ENCODE data around the gene SPOCK1. TPM values are rescaled to one million over a fixed set of nuclear protein-coding genes. Genes with fewer than 3 reads are reported as not detected.

SPOCK1 gene
- total and polyA plus RNA-seq, 2 experiments from 2014 or later = 268 to 471 TPM

DNA sequence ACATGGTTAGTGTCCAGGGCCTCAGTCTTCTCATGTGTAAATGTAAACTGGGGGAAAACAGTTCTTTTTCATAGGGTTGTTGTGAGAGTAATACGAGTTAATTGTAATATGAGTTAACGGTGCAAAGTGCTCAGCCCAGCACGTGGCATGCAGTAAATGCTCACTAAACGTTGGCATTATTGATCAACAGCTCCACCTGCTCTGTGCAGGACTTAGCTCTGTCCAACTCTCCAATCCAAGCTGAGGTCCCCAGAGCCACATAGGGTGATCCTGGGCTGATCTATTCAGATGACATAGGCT, 28.3 kb downstream of the SPOCK1 start:
- no peaks in the 10 kb centered on the region for H4K20me1 ChIP-seq (ENCODE audit: insufficient read depth)
- H3K4me1 ChIP-seq (ENCODE audit: insufficient read depth) = peaks cover 43% of the 10 kb centered on the region
- H3K79me2 ChIP-seq (ENCODE audit: insufficient read depth) = peaks cover 83% of the 10 kb centered on the region
- no peaks in the 10 kb centered on the region for H3K27me3 ChIP-seq (replicated peaks; ENCODE audit: insufficient read depth)
- H3K36me3 ChIP-seq (ENCODE audit: low read depth) = no peaks in the 10 kb centered on the region
- peak overlapping the region; percentile 60 for H3K27ac ChIP-seq
- H3F3A ChIP-seq (ENCODE audit: insufficient read depth) = peaks cover 47% of the 10 kb centered on the region
- no peak overlapping the region for H2AFZ ChIP-seq
- H3K4me2 ChIP-seq (ENCODE audit: unreplicated experiment) = peak overlapping the region; percentile 48
- no peak overlapping the region; the same call in 1 of the 2 replicates for H3K9ac ChIP-seq
- H3K9me3 ChIP-seq (ENCODE audit: low read depth) = no peaks in the 10 kb centered on the region
- WGBS, 2 experiments (ENCODE audit: low coverage in 1 of 2, low lambda C conversion rate in 2 of 2, missing lambda C conversion rate in 2 of 2) = 1% methylated on average over 4 of the region's 4 CpGs
- 0 out of 2 replicates have a peak overlapping the region, but pooled peaks have one; percentile 10 for H3K4me3 ChIP-seq
- H3K9me2 ChIP-seq (ENCODE audit: insufficient read depth) = no peaks in the 10 kb centered on the region
- no peak for TF ChIP-seq EZH2 (IDR thresholded peaks at IDR 0.05; ENCODE audit: insufficient read depth, poor library complexity, severe bottlenecking)
- TF ChIP-seq EZH2phosphoT487 (IDR thresholded peaks at IDR 0.05; ENCODE audit: insufficient read depth, low read depth) = no peak
- DNase-seq = no peak
- in situ Hi-C loops (cut with MboI) = no loop called here

DNA sequence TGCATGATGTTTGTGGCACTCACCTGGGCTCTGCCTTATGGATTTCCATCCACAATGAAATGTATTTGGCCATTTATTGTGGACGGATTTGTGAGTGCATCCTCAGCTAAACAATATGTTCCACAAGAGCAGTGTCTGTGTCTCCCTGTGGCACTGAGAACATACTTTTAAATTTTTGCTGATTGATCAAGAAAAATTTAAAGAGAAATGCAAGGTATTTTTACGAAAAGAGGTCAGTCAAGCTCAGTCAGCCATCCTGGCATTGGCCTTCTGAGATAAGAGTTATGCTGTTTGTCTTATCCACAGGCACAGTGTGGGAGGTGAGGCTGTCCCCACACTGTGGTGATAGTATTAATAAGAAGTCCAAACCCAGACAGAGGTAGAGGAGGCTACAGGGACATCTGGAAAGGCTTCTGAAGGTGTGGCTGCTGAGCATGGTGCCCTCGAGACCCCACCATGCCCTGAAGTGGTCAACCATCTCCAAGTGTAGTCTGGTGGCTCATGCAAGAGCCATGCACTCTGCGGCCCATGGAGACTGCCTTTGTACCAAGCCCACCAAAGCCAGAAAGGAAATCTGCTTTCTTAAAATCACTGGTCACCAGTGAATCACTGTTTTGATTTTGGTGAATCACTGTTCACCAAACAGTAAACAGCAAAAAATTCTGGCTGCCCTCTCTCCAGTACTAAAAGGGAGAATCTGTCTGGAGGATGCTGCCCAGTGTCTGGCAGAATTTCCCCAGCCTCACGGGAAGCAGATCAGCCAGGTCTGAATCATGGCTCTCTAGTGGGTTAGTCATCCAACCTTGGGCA, 28.8 kb downstream of the SPOCK1 start:
- H3K4me3 ChIP-seq = peak overlapping the region; percentile 30
- no peaks in the 10 kb centered on the region for H4K20me1 ChIP-seq (ENCODE audit: insufficient read depth)
- H2AFZ ChIP-seq = no peak overlapping the region
- no peaks in the 10 kb centered on the region for H3K9me2 ChIP-seq (ENCODE audit: insufficient read depth)
- peak overlapping the region; percentile 83 for H3K27ac ChIP-seq
- H3K79me2 ChIP-seq (ENCODE audit: insufficient read depth) = peaks cover 83% of the 10 kb centered on the region
- H3K4me2 ChIP-seq (ENCODE audit: unreplicated experiment) = peak overlapping the region; percentile 75
- DNase-seq = peak; percentile 99
- no peaks in the 10 kb centered on the region for H3K27me3 ChIP-seq (replicated peaks; ENCODE audit: insufficient read depth)
- H3K36me3 ChIP-seq (ENCODE audit: low read depth) = no peaks in the 10 kb centered on the region
- H3K9ac ChIP-seq = peak overlapping the region; percentile 42; the same call in 1 of the 2 replicates
- in situ Hi-C loops (cut with MboI) = no loop called here
- peaks cover 48% of the 10 kb centered on the region for H3K4me1 ChIP-seq (ENCODE audit: insufficient read depth)
- H3F3A ChIP-seq (ENCODE audit: insufficient read depth) = peaks cover 52% of the 10 kb centered on the region
- H3K9me3 ChIP-seq (ENCODE audit: low read depth) = no peaks in the 10 kb centered on the region
- no peak for TF ChIP-seq EZH2phosphoT487 (IDR thresholded peaks at IDR 0.05; ENCODE audit: insufficient read depth, low read depth)
- no peak for TF ChIP-seq EZH2 (IDR thresholded peaks at IDR 0.05; ENCODE audit: insufficient read depth, poor library complexity, severe bottlenecking)
- 14 to 17% methylated on average over 5 of the region's 5 CpGs for WGBS, 2 experiments (ENCODE audit: low coverage in 1 of 2, low lambda C conversion rate in 2 of 2, missing lambda C conversion rate in 2 of 2)

DNA sequence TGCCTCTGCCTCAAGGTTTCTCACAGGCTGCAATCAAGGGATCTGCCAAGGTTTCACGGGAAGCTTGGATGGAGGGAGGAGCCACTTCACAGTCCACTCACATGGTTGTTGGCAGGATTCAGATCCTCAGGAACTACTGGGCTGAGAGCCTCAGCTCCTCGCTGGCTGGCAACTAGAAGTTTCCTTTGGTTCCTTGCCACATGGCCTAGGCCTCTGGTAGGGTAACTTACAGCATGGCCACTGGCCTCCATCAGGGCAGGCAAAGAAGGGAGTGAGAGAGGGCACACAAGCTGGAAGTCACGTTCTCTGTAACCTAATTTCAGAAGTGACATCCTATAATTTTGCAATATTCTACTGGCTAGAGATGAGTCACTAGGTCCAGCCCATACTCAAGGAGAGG, 32.2 kb downstream of the SPOCK1 start:
- H3K79me2 ChIP-seq (ENCODE audit: insufficient read depth) = peaks cover 81% of the 10 kb centered on the region
- 31 to 39% methylated on average over 3 of the region's 3 CpGs for WGBS, 2 experiments (ENCODE audit: low coverage in 1 of 2, low lambda C conversion rate in 2 of 2, missing lambda C conversion rate in 2 of 2)
- H3K9me2 ChIP-seq (ENCODE audit: insufficient read depth) = no peaks in the 10 kb centered on the region
- 0 out of 2 replicates have a peak overlapping the region, but pooled peaks have one; percentile 12 for H3K27ac ChIP-seq
- no peaks in the 10 kb centered on the region for H3K36me3 ChIP-seq (ENCODE audit: low read depth)
- no peaks in the 10 kb centered on the region for H3K9me3 ChIP-seq (ENCODE audit: low read depth)
- DNase-seq = peak; percentile 70
- no peaks in the 10 kb centered on the region for H4K20me1 ChIP-seq (ENCODE audit: insufficient read depth)
- H3K27me3 ChIP-seq (replicated peaks; ENCODE audit: insufficient read depth) = no peaks in the 10 kb centered on the region
- no peak overlapping the region for H2AFZ ChIP-seq
- H3K4me2 ChIP-seq (ENCODE audit: unreplicated experiment) = no peak overlapping the region
- H3K4me1 ChIP-seq (ENCODE audit: insufficient read depth) = peaks cover 63% of the 10 kb centered on the region
- in situ Hi-C loops (cut with MboI) = no loop called here
- H3K4me3 ChIP-seq = no peak overlapping the region
- H3F3A ChIP-seq (ENCODE audit: insufficient read depth) = peaks cover 57% of the 10 kb centered on the region
- H3K9ac ChIP-seq = no peak overlapping the region
- TF ChIP-seq EZH2 (IDR thresholded peaks at IDR 0.05; ENCODE audit: insufficient read depth, poor library complexity, severe bottlenecking) (no peak), EZH2phosphoT487 (IDR thresholded peaks at IDR 0.05; ENCODE audit: insufficient read depth, low read depth) (no peak)

DNA sequence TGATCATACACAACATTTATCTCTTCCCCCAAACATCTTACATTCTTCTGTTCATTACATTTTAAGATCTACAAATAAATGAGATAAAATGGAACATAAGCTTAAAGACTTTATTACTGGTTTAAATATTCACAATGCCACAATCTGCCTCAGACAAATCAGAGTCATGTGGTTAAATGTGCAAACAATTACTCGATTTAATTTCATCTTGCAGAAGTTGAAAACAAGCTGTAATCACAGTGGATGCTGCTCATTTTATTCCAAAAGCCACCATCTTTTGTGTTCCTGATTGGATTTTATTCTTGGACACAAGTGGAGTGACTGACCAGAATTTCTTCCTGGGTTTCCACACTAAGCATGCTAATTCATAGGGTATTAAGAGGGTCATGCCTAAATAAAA, 33.2 kb downstream of the SPOCK1 start:
- Histone ChIP-seq H3K9me2 (ENCODE audit: insufficient read depth) (no peaks in the 10 kb centered on the region), H4K20me1 (ENCODE audit: insufficient read depth) (peaks cover under 1% of the 10 kb centered on the region; the same call in 1 of the 2 replicates), H2AFZ (no peak overlapping the region), H3F3A (ENCODE audit: insufficient read depth) (peaks cover 48% of the 10 kb centered on the region), H3K79me2 (ENCODE audit: insufficient read depth) (peaks cover 83% of the 10 kb centered on the region), H3K9me3 (ENCODE audit: low read depth) (no peaks in the 10 kb centered on the region), H3K36me3 (ENCODE audit: low read depth) (no peaks in the 10 kb centered on the region), H3K27ac (no peak overlapping the region), H3K9ac (no peak overlapping the region), H3K27me3 (replicated peaks; ENCODE audit: insufficient read depth) (no peaks in the 10 kb centered on the region), H3K4me2 (ENCODE audit: unreplicated experiment) (no peak overlapping the region), H3K4me3 (no peak overlapping the region), H3K4me1 (ENCODE audit: insufficient read depth) (peaks cover 64% of the 10 kb centered on the region)
- in situ Hi-C loops (cut with MboI) = no loop called here
- DNase-seq = no peak
- 6 to 15% methylated on average over 1 of the region's 1 CpG for WGBS, 2 experiments (ENCODE audit: low coverage in 1 of 2, low lambda C conversion rate in 2 of 2, missing lambda C conversion rate in 2 of 2)
- TF ChIP-seq EZH2phosphoT487 (IDR thresholded peaks at IDR 0.05; ENCODE audit: insufficient read depth, low read depth) (no peak), EZH2 (IDR thresholded peaks at IDR 0.05; ENCODE audit: insufficient read depth, poor library complexity, severe bottlenecking) (no peak)
